Adipocyte (in vitro differentiated cells): Measurements from ENCODE around the gene NCAM1.

Source experiments
- DNase-seq: peaks from one replicate; pipeline ENCODE4 v3.0.0-alpha.2; 2015; ENCODE audit warnings: low read depth
- H3K27me3 ChIP-seq: replicated peaks from 2 replicates; pipeline ENCODE4 v1.7.0; 2013; ENCODE audit warnings: mild to moderate bottlenecking, low read length, moderate library complexity; ENCODE audit not compliant: control insufficient read depth, insufficient read depth
- H3K36me3 ChIP-seq: 2 replicates; pipeline ENCODE4 v1.7.0; 2013; ENCODE audit warnings: low read length, mild to moderate bottlenecking, moderate library complexity; ENCODE audit not compliant: control insufficient read depth, insufficient read depth, severe bottlenecking
- H3K4me1 ChIP-seq: 2 replicates; pipeline ENCODE4 v1.7.0; 2013; ENCODE audit warnings: mild to moderate bottlenecking, low read length, moderate library complexity; ENCODE audit not compliant: control insufficient read depth, insufficient read depth
- H3K4me3 ChIP-seq: 2 replicates; pipeline ENCODE4 v1.7.0; 2013; ENCODE audit warnings: mild to moderate bottlenecking, low read length, moderate library complexity
- H3K9ac ChIP-seq: 2 replicates; pipeline ENCODE4 v1.7.0; 2013; ENCODE audit warnings: mild to moderate bottlenecking, low read length, moderate library complexity
- H3K9me3 ChIP-seq: 2 replicates; pipeline ENCODE4 v1.7.0; 2013; ENCODE audit warnings: mild to moderate bottlenecking, low read length, moderate library complexity; ENCODE audit not compliant: control insufficient read depth

The NCAM1 gene

GRCh38 chr11:113273720-113274119 is 312.5 kb downstream of the NCAM1 start:
- no peak for DNase-seq
- Histone ChIP-seq H3K4me1 (no peaks in the 10 kb centered on the region), H3K9me3 (no peaks in the 10 kb centered on the region), H3K36me3 (no peaks in the 10 kb centered on the region), H3K27me3 (peaks cover 17% of the 10 kb centered on the region), H3K9ac (no peak overlapping the region), H3K4me3 (no peak overlapping the region)

GRCh38 chr11:113274713-113275582 is 313.7 kb downstream of the NCAM1 start:
- Histone ChIP-seq H3K9ac (no peak overlapping the region), H3K36me3 (no peaks in the 10 kb centered on the region), H3K4me3 (no peak overlapping the region), H3K9me3 (no peaks in the 10 kb centered on the region), H3K27me3 (peaks cover 21% of the 10 kb centered on the region), H3K4me1 (no peaks in the 10 kb centered on the region)
- no peak for DNase-seq

GRCh38 chr11:113275602-113276001 is 314.4 kb downstream of the NCAM1 start:
- no peaks in the 10 kb centered on the region for H3K4me1 ChIP-seq
- H3K27me3 ChIP-seq: peaks cover 19% of the 10 kb centered on the region
- no peaks in the 10 kb centered on the region for H3K9me3 ChIP-seq
- DNase-seq: no peak
- no peak overlapping the region for H3K9ac ChIP-seq
- H3K36me3 ChIP-seq: no peaks in the 10 kb centered on the region
- no peak overlapping the region for H3K4me3 ChIP-seq

- H3K9me3 ChIP-seq: no peaks in the 10 kb centered on the region
- no peak overlapping the region for H3K4me3 ChIP-seq
- DNase-seq: no peak
- H3K4me1 ChIP-seq: no peaks in the 10 kb centered on the region
- no peaks in the 10 kb centered on the region for H3K36me3 ChIP-seq
- peaks cover 19% of the 10 kb centered on the region for H3K27me3 ChIP-seq
- H3K9ac ChIP-seq: no peak overlapping the region
Measured at GRCh38 chr11:113276466-113276865, 315.2 kb downstream of the NCAM1 start.

- no peaks in the 10 kb centered on the region for H3K36me3 ChIP-seq
- no peaks in the 10 kb centered on the region for H3K9me3 ChIP-seq
- no peak for DNase-seq
- peaks cover 30% of the 10 kb centered on the region for H3K27me3 ChIP-seq
- no peak overlapping the region for H3K9ac ChIP-seq
- H3K4me1 ChIP-seq: no peaks in the 10 kb centered on the region
- no peak overlapping the region for H3K4me3 ChIP-seq
Measured at GRCh38 chr11:113277907-113278306, 316.7 kb downstream of the NCAM1 start.

GRCh38 chr11:113278481-113278880 is 317.3 kb downstream of the NCAM1 start:
- Histone ChIP-seq H3K36me3 (no peaks in the 10 kb centered on the region), H3K9me3 (no peaks in the 10 kb centered on the region), H3K27me3 (peaks cover 36% of the 10 kb centered on the region), H3K4me3 (no peak overlapping the region), H3K9ac (no peak overlapping the region), H3K4me1 (no peaks in the 10 kb centered on the region)
- DNase-seq: no peak

GRCh38 chr11:113278925-113279324 is 317.7 kb downstream of the NCAM1 start:
- H3K4me1 ChIP-seq: no peaks in the 10 kb centered on the region

GRCh38 chr11:113279591-113279990 is 318.4 kb downstream of the NCAM1 start:
- Histone ChIP-seq H3K9ac (no peak overlapping the region), H3K4me1 (no peaks in the 10 kb centered on the region), H3K9me3 (no peaks in the 10 kb centered on the region), H3K36me3 (no peaks in the 10 kb centered on the region), H3K4me3 (no peak overlapping the region), H3K27me3 (peaks cover 37% of the 10 kb centered on the region)
- no peak for DNase-seq

More at GRCh38 chr11:113278925-113279324, 317.7 kb downstream of the NCAM1 start:
- Histone ChIP-seq H3K36me3 (no peaks in the 10 kb centered on the region), H3K9me3 (no peaks in the 10 kb centered on the region), H3K9ac (no peak overlapping the region), H3K4me3 (no peak overlapping the region), H3K27me3 (peaks cover 40% of the 10 kb centered on the region)
- peak; percentile 45 for DNase-seq

GRCh38 chr11:113281052-113281725 is 320.0 kb downstream of the NCAM1 start:
- DNase-seq: no peak
- Histone ChIP-seq H3K36me3 (no peaks in the 10 kb centered on the region), H3K9me3 (no peaks in the 10 kb centered on the region), H3K27me3 (peaks cover 40% of the 10 kb centered on the region), H3K4me1 (no peaks in the 10 kb centered on the region), H3K9ac (no peak overlapping the region), H3K4me3 (no peak overlapping the region)

GRCh38 chr11:113282898-113283437 is 321.7 kb downstream of the NCAM1 start:
- H3K27me3 ChIP-seq: peaks cover 51% of the 10 kb centered on the region
- H3K4me1 ChIP-seq: no peaks in the 10 kb centered on the region
- H3K9me3 ChIP-seq: no peaks in the 10 kb centered on the region
- no peak overlapping the region for H3K4me3 ChIP-seq
- DNase-seq: no peak
- no peaks in the 10 kb centered on the region for H3K36me3 ChIP-seq
- H3K9ac ChIP-seq: no peak overlapping the region

GRCh38 chr11:113283881-113284280 is 322.7 kb downstream of the NCAM1 start:
- H3K4me1 ChIP-seq: no peaks in the 10 kb centered on the region
- H3K27me3 ChIP-seq: peaks cover 56% of the 10 kb centered on the region
- H3K4me3 ChIP-seq: no peak overlapping the region
- H3K9me3 ChIP-seq: no peaks in the 10 kb centered on the region
- no peak overlapping the region for H3K9ac ChIP-seq
- no peaks in the 10 kb centered on the region for H3K36me3 ChIP-seq
- no peak for DNase-seq
